Sigmoid colon (tissue), 7 donors: ENCODE measurements around the gene EFNA3. TPM values are rescaled to one million over a fixed set of nuclear protein-coding genes. Genes with fewer than 3 reads are reported as not detected.
A peak's percentile ranks its signal among the peaks of the same experiment; 100 is the strongest.

ENCODE experiments used
- DNase-seq: peaks from one replicate; pipeline ENCODE4 v3.0.0-alpha.2; 2019
- H3K27ac ChIP-seq, 4 donors: fragments of 200-600 bp; sonication (generic); one replicate each; pipeline ENCODE4 v1.5.1; 2016 to 2019; ENCODE audit warnings: mild to moderate bottlenecking in 1 of 4
- H3K27me3 ChIP-seq, 3 donors: fragments of 200-600 bp; sonication (generic); one replicate each; pipeline ENCODE4 v1.5.1; 2019; ENCODE audit warnings: mild to moderate bottlenecking in 1 of 3
- H3K36me3 ChIP-seq, 4 donors: fragments of 200-600 bp; sonication (generic); one replicate each; pipeline ENCODE4 v1.5.1; 2016 to 2019
- H3K4me1 ChIP-seq, 4 donors: fragments of 200-600 bp; sonication (generic); one replicate each; pipeline ENCODE4 v1.5.1; 2017 to 2019
- H3K4me3 ChIP-seq, 4 donors: fragments of 200-600 bp; sonication (generic); one replicate each; pipeline ENCODE4 v1.5.1; 2017 to 2019; ENCODE audit warnings: mild to moderate bottlenecking in 2 of 4, moderate library complexity in 1 of 4
- H3K9me3 ChIP-seq, 4 donors: fragments of 200-600 bp in 3 of 4; sonication (generic) in 3 of 4; one replicate each; pipeline versions ENCODE4 v1.5.1 to v1.6.1; 2013 to 2019
- EP300 ChIP-seq, 4 donors: sonication (generic); formaldehyde crosslinking; IDR thresholded peaks; one replicate each; pipeline ENCODE4 v1.6.1; 2017; ENCODE audit warnings: antibody characterized with exemption in 4 of 4
- POLR2A ChIP-seq, 2 donors: fragments of 450-650 bp; IDR thresholded peaks; one replicate each; pipeline ENCODE4 v1.6.1; 2016; ENCODE audit warnings: antibody characterized with exemption in 2 of 2, mild to moderate bottlenecking in 2 of 2, moderate library complexity in 2 of 2
- POLR2AphosphoS5 ChIP-seq, 4 donors: sonication (generic); formaldehyde crosslinking; IDR thresholded peaks; one replicate each; pipeline ENCODE4 v1.6.1; 2017; ENCODE audit warnings: antibody characterized with exemption in 4 of 4
- WGBS, 2 donors: extraction: QIAGEN DNeasy Blood & Tissue Kit; methylation state at CpG; one replicate each; pipeline ENCODE4 v1.1.7; 2013; 5-methylcytosine and 5-hydroxymethylcytosine counted together
- intact Hi-C: fragments of 100-400 bp; cut with DNase I; formaldehyde crosslinking; loops from one replicate; pipeline ENCODE4 v1.15.1; 2023
- polyA plus RNA-seq, 3 donors: library from polyadenylated mRNA; stranded (reverse); fragments of 200-250 nt; gene quantifications; one replicate each; pipeline ENCODE4 v1.2.3, GENCODE V29; 2013
- total RNA-seq, 4 donors: library from RNA; depleted of rRNA; stranded (reverse); fragments of >200 nt; gene quantifications; one replicate each; pipeline ENCODE4 v1.1.0, GENCODE V29; 2016
- TF ChIP-seq, protein P1 (sequence below), 4 experiments: fragments of 450-650 bp in 3 of 4; fragments of 200-600 bp in 1 of 4; IDR thresholded peaks; one replicate each; pipeline ENCODE4 v1.5.1; 2016 to 2019; ENCODE audit warnings: antibody characterized with exemption in 4 of 4, mild to moderate bottlenecking in 3 of 4, moderate library complexity in 2 of 4
- donor health status: healthy with polysubstance abuse.
- donor health status: Bipolar disorder and iron deficiency.
- donor health status: healthy.

Gene EFNA3
- total and polyA plus RNA-seq, 7 donors: 0.27 to 9.0 (median 3.0) TPM

GRCh38 chr1:155085504-155086127 lies 7.0 kb downstream of the EFNA3 start:
- peaks cover 0 to 41% (median 39%) of the 10 kb centered on the region in 4 donors for H3K4me1 ChIP-seq
- intact Hi-C loops: loop anchor here (2.0 kb wide), 1 partner anchor 35 kb away; the partner anchor contains the start of gene ADAM15
- no peaks in the 10 kb centered on the region for H3K36me3 ChIP-seq
- WGBS, 2 donors: 2 to 4% methylated on average over 32 of the region's 32 CpGs
- TF ChIP-seq EP300 (IDR thresholded peaks at IDR 0.05) (no peak), POLR2AphosphoS5 (IDR thresholded peaks at IDR 0.05) (no peak), POLR2A (IDR thresholded peaks at IDR 0.05) (no peak)
- TF ChIP-seq, protein P1, sequence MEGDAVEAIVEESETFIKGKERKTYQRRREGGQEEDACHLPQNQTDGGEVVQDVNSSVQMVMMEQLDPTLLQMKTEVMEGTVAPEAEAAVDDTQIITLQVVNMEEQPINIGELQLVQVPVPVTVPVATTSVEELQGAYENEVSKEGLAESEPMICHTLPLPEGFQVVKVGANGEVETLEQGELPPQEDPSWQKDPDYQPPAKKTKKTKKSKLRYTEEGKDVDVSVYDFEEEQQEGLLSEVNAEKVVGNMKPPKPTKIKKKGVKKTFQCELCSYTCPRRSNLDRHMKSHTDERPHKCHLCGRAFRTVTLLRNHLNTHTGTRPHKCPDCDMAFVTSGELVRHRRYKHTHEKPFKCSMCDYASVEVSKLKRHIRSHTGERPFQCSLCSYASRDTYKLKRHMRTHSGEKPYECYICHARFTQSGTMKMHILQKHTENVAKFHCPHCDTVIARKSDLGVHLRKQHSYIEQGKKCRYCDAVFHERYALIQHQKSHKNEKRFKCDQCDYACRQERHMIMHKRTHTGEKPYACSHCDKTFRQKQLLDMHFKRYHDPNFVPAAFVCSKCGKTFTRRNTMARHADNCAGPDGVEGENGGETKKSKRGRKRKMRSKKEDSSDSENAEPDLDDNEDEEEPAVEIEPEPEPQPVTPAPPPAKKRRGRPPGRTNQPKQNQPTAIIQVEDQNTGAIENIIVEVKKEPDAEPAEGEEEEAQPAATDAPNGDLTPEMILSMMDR (IDR thresholded peaks at IDR 0.05): no peak
- DNase-seq: peak; percentile 85
- H3K4me3 ChIP-seq: peak overlapping the region; percentile 44 to 73 (median 68)
- peaks cover 31 to 39% (median 38%) of the 10 kb centered on the region in 3 donors for H3K27me3 ChIP-seq
- peak overlapping the region; percentile 86 to 94 (median 89) for H3K27ac ChIP-seq
- H3K9me3 ChIP-seq: no peaks in the 10 kb centered on the region

DNA sequence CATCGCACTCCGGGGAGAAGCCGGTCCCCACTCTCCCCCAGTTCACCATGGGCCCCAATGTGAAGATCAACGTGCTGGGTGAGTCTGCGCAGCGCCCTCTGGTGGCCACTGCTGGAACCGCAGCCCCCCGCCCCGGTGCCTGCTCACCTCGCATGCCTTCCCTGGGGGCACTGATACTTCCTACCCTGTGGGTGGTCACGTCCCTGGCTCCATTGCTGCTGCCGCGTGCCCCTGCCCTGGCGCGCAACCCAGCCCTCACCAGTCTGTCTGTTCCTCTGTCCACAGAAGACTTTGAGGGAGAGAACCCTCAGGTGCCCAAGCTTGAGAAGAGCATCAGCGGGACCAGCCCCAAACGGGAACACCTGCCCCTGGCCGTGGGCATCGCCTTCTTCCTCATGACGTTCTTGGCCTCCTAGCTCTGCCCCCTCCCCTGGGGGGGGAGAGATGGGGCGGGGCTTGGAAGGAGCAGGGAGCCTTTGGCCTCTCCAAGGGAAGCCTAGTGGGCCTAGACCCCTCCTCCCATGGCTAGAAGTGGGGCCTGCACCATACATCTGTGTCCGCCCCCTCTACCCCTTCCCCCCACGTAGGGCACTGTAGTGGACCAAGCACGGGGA lies 7.6 kb downstream of the EFNA3 start:
- TF ChIP-seq, protein P1 (IDR thresholded peaks at IDR 0.05): peak; percentile 86 to 99 (median 96)
- TF ChIP-seq POLR2A (IDR thresholded peaks at IDR 0.05) (no peak), EP300 (IDR thresholded peaks at IDR 0.05) (no peak), POLR2AphosphoS5 (IDR thresholded peaks at IDR 0.05) (no peak)
- peak; percentile 86 for DNase-seq
- H3K27ac ChIP-seq: peak overlapping the region; percentile 86 to 94 (median 89)
- H3K9me3 ChIP-seq: no peaks in the 10 kb centered on the region
- H3K36me3 ChIP-seq: no peaks in the 10 kb centered on the region
- 18 to 21% methylated on average over 24 of the region's 24 CpGs for WGBS, 2 donors
- H3K4me1 ChIP-seq: peaks cover 0 to 39% (median 36%) of the 10 kb centered on the region in 4 donors
- peak overlapping the region in 3 of 4 donors; percentile 65 to 73 (median 71) for H3K4me3 ChIP-seq
- peaks cover 25 to 32% (median 32%) of the 10 kb centered on the region in 3 donors for H3K27me3 ChIP-seq
- intact Hi-C loops: no loop called here

DNA sequence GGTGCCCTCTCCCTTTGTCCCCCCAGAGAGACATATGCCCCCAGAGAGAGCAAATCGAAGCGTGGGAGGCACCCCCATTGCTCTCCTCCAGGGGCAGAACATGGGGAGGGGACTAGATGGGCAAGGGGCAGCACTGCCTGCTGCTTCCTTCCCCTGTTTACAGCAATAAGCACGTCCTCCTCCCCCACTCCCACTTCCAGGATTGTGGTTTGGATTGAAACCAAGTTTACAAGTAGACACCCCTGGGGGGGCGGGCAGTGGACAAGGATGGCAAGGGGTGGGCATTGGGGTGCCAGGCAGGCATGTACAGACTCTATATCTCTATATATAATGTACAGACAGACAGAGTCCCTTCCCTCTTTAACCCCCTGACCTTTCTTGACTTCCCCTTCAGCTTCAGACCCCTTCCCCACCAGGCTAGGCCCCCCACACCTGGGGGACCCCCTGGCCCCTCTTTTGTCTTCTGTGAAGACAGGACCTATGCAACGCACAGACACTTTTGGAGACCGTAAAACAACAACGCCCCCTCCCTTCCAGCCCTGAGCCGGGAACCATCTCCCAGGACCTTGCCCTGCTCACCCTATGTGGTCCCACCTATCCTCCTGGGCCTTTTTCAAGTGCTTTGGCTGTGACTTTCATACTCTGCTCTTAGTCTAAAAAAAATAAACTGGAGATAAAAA lies 8.4 kb downstream of the EFNA3 start:
- Histone ChIP-seq H3K36me3 (no peaks in the 10 kb centered on the region), H3K27me3 (peaks cover 17 to 25% (median 24%) of the 10 kb centered on the region in 3 donors), H3K27ac (peak overlapping the region in 1 of 4 donors; percentile 46), H3K4me1 (peaks cover 0 to 37% (median 35%) of the 10 kb centered on the region in 4 donors), H3K4me3 (no peak overlapping the region), H3K9me3 (no peaks in the 10 kb centered on the region)
- 72 to 76% methylated on average over 8 of the region's 8 CpGs for WGBS, 2 donors
- intact Hi-C loops: no loop called here
- TF ChIP-seq POLR2AphosphoS5 (IDR thresholded peaks at IDR 0.05) (no peak), POLR2A (IDR thresholded peaks at IDR 0.05) (no peak), EP300 (IDR thresholded peaks at IDR 0.05) (no peak)
- peak; percentile 54 for DNase-seq

GRCh38 chr1:155091071-155092051 lies 12.7 kb downstream of the EFNA3 start:
- Histone ChIP-seq H3K36me3 (no peaks in the 10 kb centered on the region), H3K4me1 (peaks cover 0 to 29% (median 26%) of the 10 kb centered on the region in 4 donors), H3K27me3 (no peaks in the 10 kb centered on the region), H3K4me3 (no peak overlapping the region), H3K27ac (no peak overlapping the region), H3K9me3 (no peaks in the 10 kb centered on the region)
- WGBS, 2 donors: 12 to 28% methylated on average over 29 of the region's 29 CpGs
- no peak for TF ChIP-seq POLR2AphosphoS5 (IDR thresholded peaks at IDR 0.05)
- TF ChIP-seq POLR2A (IDR thresholded peaks at IDR 0.05): no peak
- TF ChIP-seq, protein P1 (IDR thresholded peaks at IDR 0.05): peak; percentile 96 to 99 (median 98)
- intact Hi-C loops: loop anchor here (1.0 to 2.0 kb wide), 3 partner anchors 35 to 77 kb away; partner anchors contain the start of genes EFNA1 and SLC50A1
- DNase-seq: peak; percentile 89
